Kidney (tissue), 14 donors: ENCODE results near the gene MARCHF9. TPM values are rescaled to one million over a fixed set of nuclear protein-coding genes. Genes with fewer than 3 reads are reported as not detected.

Experiments used
- DNase-seq, 5 donors: peaks; one replicate each; pipeline ENCODE4 v3.0.0-alpha.2; 2013 to 2020
- FAIRE-seq: peaks from 2 replicates; lab custom pipeline; 2012; peaks lifted over from hg19 to GRCh38; lab: Jason Lieb, UNC
- H3K27ac ChIP-seq, 2 donors: one replicate each; pipeline ENCODE4 v1.7.0; 2013; ENCODE audit warnings: low read depth in 2 of 2, low read length in 2 of 2, inconsistent platforms in 1 of 2
- H3K27me3 ChIP-seq: one replicate; pipeline ENCODE4 v1.7.1; 2013; ENCODE audit warnings: low read length, inconsistent platforms; ENCODE audit not compliant: control insufficient read depth, insufficient read depth
- H3K36me3 ChIP-seq, 3 donors: one replicate each; pipeline versions ENCODE4 v1.7.0 to v1.7.1; 2013; ENCODE audit warnings: low read length in 3 of 3, control low read depth in 1 of 3, inconsistent platforms in 1 of 3; ENCODE audit not compliant: insufficient read depth in 3 of 3, control insufficient read depth in 2 of 3
- H3K4me1 ChIP-seq, 3 donors: one replicate each; pipeline versions ENCODE4 v1.7.0 to v1.7.1; 2013; ENCODE audit warnings: low read length in 3 of 3, inconsistent platforms in 1 of 3, low read depth in 1 of 3; ENCODE audit not compliant: control insufficient read depth in 2 of 3, insufficient read depth in 2 of 3
- H3K4me3 ChIP-seq, 3 donors: one replicate each; pipeline versions ENCODE4 v1.7.0 to v1.8.1; 2013; ENCODE audit warnings: low read length in 3 of 3, control low read depth in 1 of 3, inconsistent platforms in 1 of 3
- H3K9ac ChIP-seq, 3 donors: one replicate each; pipeline versions ENCODE4 v1.7.0 to v1.7.1; 2013; ENCODE audit warnings: low read length in 3 of 3, control low read depth in 1 of 3, inconsistent platforms in 1 of 3
- H3K9me3 ChIP-seq, 3 donors: one replicate each; pipeline versions ENCODE4 v1.7.0 to v1.7.1; 2013; ENCODE audit warnings: low read length in 3 of 3, control low read depth in 1 of 3, inconsistent platforms in 1 of 3; ENCODE audit not compliant: control insufficient read depth in 2 of 3, insufficient read depth in 1 of 3
- CTCF ChIP-seq: IDR thresholded peaks from 3 replicates; pipeline ENCODE4 v1.5.1; 2012; ENCODE audit warnings: mild to moderate bottlenecking, moderate library complexity, borderline replicate concordance; ENCODE audit not compliant: insufficient read depth; ENCODE audit errors: extremely low read depth
- intact Hi-C: fragments of 100-400 bp; cut with DNase I; formaldehyde crosslinking; loops from one replicate; pipeline ENCODE4 v1.11.1; 2022
- polyA plus RNA-seq: library from polyadenylated mRNA; stranded (reverse); fragments of 350-450 nt; fragmentation: Illumina TruSeq; extraction: RNeasy Lipid Tissue Mini Kit (QIAGEN cat#74804); gene quantifications from one replicate; pipeline ENCODE4 v1.2.3, GENCODE V29; 2014; ENCODE audit warnings: low read depth, low replicate concordance; ENCODE audit not compliant: insufficient read depth
- total RNA-seq: library from RNA; stranded (reverse); fragmentation: NEBNext Ultra II Directional; extraction: Animal tissue kit (Norgen Biotek cat#: 25700); gene quantifications from one replicate; pipeline ENCODE4 v1.2.1, GENCODE V29; 2021
- donor health status: control.
- donor health status: control.
- donor health status: control.
- donor health status: control.
- donor health status: control.
- donor health status: DM: yes; HTN: yes; CAD: no.
- donor health status: Normal renal cell carcinoma (clear cell type).

MARCHF9 gene
- total and polyA plus RNA-seq, 2 donors from 2014 or later: 22.9 to 38.4 TPM

GRCh38 chr12:57763881-57764661, 9.2 kb downstream of the MARCHF9 start:
- peak in 1 of 5 donors; percentile 29 for DNase-seq
- Histone ChIP-seq H3K4me1 (peaks cover 0 to 26% (median 17%) of the 10 kb centered on the region in 3 donors), H3K27me3 (peaks cover 30% of the 10 kb centered on the region), H3K27ac (no peak overlapping the region), H3K9ac (no peak overlapping the region), H3K4me3 (peak overlapping the region in 1 of 3 donors; percentile 55), H3K36me3 (peaks cover 0 to 5% (median 0%) of the 10 kb centered on the region in 3 donors), H3K9me3 (no peaks in the 10 kb centered on the region)
- intact Hi-C loops: no loop called here
- TF ChIP-seq CTCF: no peak
- no peak for FAIRE-seq

- Histone ChIP-seq H3K9ac (no peak overlapping the region), H3K27ac (peak overlapping the region; percentile 10 to 57), H3K4me1 (peaks cover 0 to 27% (median 17%) of the 10 kb centered on the region in 3 donors), H3K27me3 (peaks cover 30% of the 10 kb centered on the region), H3K36me3 (peaks cover 0 to 5% (median 0%) of the 10 kb centered on the region in 3 donors), H3K4me3 (peak overlapping the region in 2 of 3 donors; percentile 55 to 59), H3K9me3 (no peaks in the 10 kb centered on the region)
- intact Hi-C loops: no loop called here
- DNase-seq: peak in 2 of 5 donors; percentile 37 to 63
- TF ChIP-seq CTCF: no peak
- FAIRE-seq: no peak
Measured at GRCh38 chr12:57764662-57765002, 9.7 kb downstream of the MARCHF9 start.

- Histone ChIP-seq H3K9ac (peak overlapping the region in 2 of 3 donors; percentile 18 to 42), H3K27ac (peak overlapping the region; percentile 27 to 57), H3K27me3 (peaks cover 30% of the 10 kb centered on the region), H3K9me3 (no peaks in the 10 kb centered on the region), H3K4me1 (peaks cover 0 to 27% (median 17%) of the 10 kb centered on the region in 3 donors), H3K36me3 (peaks cover 0 to 5% (median 0%) of the 10 kb centered on the region in 3 donors), H3K4me3 (peak overlapping the region in 2 of 3 donors; percentile 55 to 59)
- TF ChIP-seq CTCF: peak; percentile 16
- intact Hi-C loops: no loop called here
- DNase-seq (peak in 4 of 5 donors; percentile 40 to 80 (median 54)), FAIRE-seq (no peak)
Measured at GRCh38 chr12:57765003-57765697, 10.2 kb downstream of the MARCHF9 start.
